Measurements from ENCODE around the gene ABTB2.

The ABTB2 gene

GRCh38 chr11:34151916-34152845 lies 205.6 kb downstream of the ABTB2 start:
- no peak for DNase-seq (ENCODE audit: low read depth, low spot score)
- no peak overlapping the region for H3K4me3 ChIP-seq (ENCODE audit: low read length)

GRCh38 chr11:34151166-34151565 lies 206.6 kb downstream of the ABTB2 start:
- no peak for DNase-seq (ENCODE audit: low read depth, low spot score)
- H3K4me3 ChIP-seq (ENCODE audit: low read length), result no peak overlapping the region

GRCh38 chr11:34150494-34151151 lies 207.2 kb downstream of the ABTB2 start:
- DNase-seq (ENCODE audit: low read depth, low spot score), result no peak
- H3K4me3 ChIP-seq (ENCODE audit: low read length), result no peak overlapping the region

GRCh38 chr11:34149786-34150185 lies 208.0 kb downstream of the ABTB2 start:
- no peak overlapping the region for H3K4me3 ChIP-seq (ENCODE audit: low read length)
- DNase-seq (ENCODE audit: low read depth, low spot score), result no peak

GRCh38 chr11:34149274-34149673 lies 208.5 kb downstream of the ABTB2 start:
- H3K4me3 ChIP-seq (ENCODE audit: low read length), result no peak overlapping the region
- no peak for DNase-seq (ENCODE audit: low read depth, low spot score)

- DNase-seq (ENCODE audit: low read depth, low spot score), result no peak
- H3K4me3 ChIP-seq (ENCODE audit: low read length), result no peak overlapping the region
Observed at GRCh38 chr11:34148504-34149165, 209.2 kb downstream of the ABTB2 start.

- no peak for DNase-seq (ENCODE audit: low read depth, low spot score)
- no peak overlapping the region for H3K4me3 ChIP-seq (ENCODE audit: low read length)
Observed at GRCh38 chr11:34147581-34147980, 210.2 kb downstream of the ABTB2 start.

GRCh38 chr11:34146866-34147265 lies 210.9 kb downstream of the ABTB2 start:
- no peak for DNase-seq (ENCODE audit: low read depth, low spot score)
- H3K4me3 ChIP-seq (ENCODE audit: low read length), result no peak overlapping the region

GRCh38 chr11:34146411-34146810 lies 211.4 kb downstream of the ABTB2 start:
- H3K4me3 ChIP-seq (ENCODE audit: low read length), result no peak overlapping the region

GRCh38 chr11:34145847-34146381 lies 211.9 kb downstream of the ABTB2 start:
- DNase-seq (ENCODE audit: low read depth, low spot score), result no peak
- no peak overlapping the region for H3K4me3 ChIP-seq (ENCODE audit: low read length)

More at GRCh38 chr11:34146411-34146810, 211.4 kb downstream of the ABTB2 start:
- DNase-seq (ENCODE audit: low read depth, low spot score), result no peak

- DNase-seq (ENCODE audit: low read depth, low spot score), result no peak
- H3K4me3 ChIP-seq (ENCODE audit: low read length), result no peak overlapping the region
Observed at GRCh38 chr11:34145073-34145472, 212.7 kb downstream of the ABTB2 start.

- DNase-seq (ENCODE audit: low read depth, low spot score), result no peak
- no peak overlapping the region for H3K4me3 ChIP-seq (ENCODE audit: low read length)
Observed at GRCh38 chr11:34143048-34143447, 214.8 kb downstream of the ABTB2 start.

GRCh38 chr11:34140149-34140548 lies 217.7 kb downstream of the ABTB2 start:
- no peak overlapping the region for H3K4me3 ChIP-seq (ENCODE audit: low read length)
- no peak for DNase-seq (ENCODE audit: low read depth, low spot score)

GRCh38 chr11:34139346-34139745 lies 218.5 kb downstream of the ABTB2 start:
- no peak overlapping the region for H3K4me3 ChIP-seq (ENCODE audit: low read length)
- DNase-seq (ENCODE audit: low read depth, low spot score), result no peak

GRCh38 chr11:34136420-34136819 lies 221.4 kb downstream of the ABTB2 start:
- no peak overlapping the region for H3K4me3 ChIP-seq (ENCODE audit: low read length)
- no peak for DNase-seq (ENCODE audit: low read depth, low spot score)

GRCh38 chr11:34135439-34135838 lies 222.4 kb downstream of the ABTB2 start:
- no peak for DNase-seq (ENCODE audit: low read depth, low spot score)
- no peak overlapping the region for H3K4me3 ChIP-seq (ENCODE audit: low read length)

GRCh38 chr11:34134765-34135164 lies 223.0 kb downstream of the ABTB2 start:
- no peak overlapping the region for H3K4me3 ChIP-seq (ENCODE audit: low read length)
- no peak for DNase-seq (ENCODE audit: low read depth, low spot score)

GRCh38 chr11:34132261-34132965 lies 225.4 kb downstream of the ABTB2 start:
- DNase-seq (ENCODE audit: low read depth, low spot score), result no peak
- H3K4me3 ChIP-seq (ENCODE audit: low read length), result no peak overlapping the region

- DNase-seq (ENCODE audit: low read depth, low spot score), result no peak
- H3K4me3 ChIP-seq (ENCODE audit: low read length), result no peak overlapping the region
Observed at GRCh38 chr11:34128824-34129223, 229.0 kb downstream of the ABTB2 start.

Measured in Jurkat, Clone E6-1 (cell line).